Fibroblast of lung (primary cell): Measurements from ENCODE around the gene CPM.

Source experiments
- EZH2 ChIP-seq: IDR thresholded peaks from 2 replicates; pipeline ENCODE4 v1.5.1; 2012; ENCODE audit warnings: low read length, control low read depth, mild to moderate bottlenecking; ENCODE audit errors: missing control alignments
- TF ChIP-seq, protein P1 (sequence below), 2 donors: IDR thresholded peaks in 1 of 2; conservative IDR thresholded peaks in 1 of 2; 1 replicate in 1 of 2; 2 replicates in 1 of 2; pipeline ENCODE4 v1.5.1; 2011 to 2012; ENCODE audit warnings: low read length in 2 of 2, control low read depth in 1 of 2, inconsistent platforms in 1 of 2, low read depth in 1 of 2, mild to moderate bottlenecking in 1 of 2

DNA sequence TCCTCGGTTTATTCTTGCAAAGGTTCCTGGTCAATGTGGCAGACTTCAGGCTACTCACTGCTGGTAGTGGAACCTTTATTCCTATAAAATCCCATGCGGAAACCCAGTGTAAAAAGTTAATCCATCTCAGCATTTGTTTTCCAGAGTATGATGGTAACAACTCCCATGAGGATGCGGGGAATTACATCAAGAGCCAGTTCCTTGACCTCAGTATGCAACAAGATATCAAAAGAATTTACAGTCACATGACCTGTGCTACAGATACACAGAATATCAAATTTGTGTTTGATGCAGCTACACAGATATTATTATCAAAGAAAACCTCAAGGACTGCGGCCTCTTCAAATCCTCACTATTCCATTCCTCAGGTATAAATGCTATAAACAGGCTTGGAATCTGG lies 19.3 kb downstream of the CPM start:
- TF ChIP-seq, protein P1, sequence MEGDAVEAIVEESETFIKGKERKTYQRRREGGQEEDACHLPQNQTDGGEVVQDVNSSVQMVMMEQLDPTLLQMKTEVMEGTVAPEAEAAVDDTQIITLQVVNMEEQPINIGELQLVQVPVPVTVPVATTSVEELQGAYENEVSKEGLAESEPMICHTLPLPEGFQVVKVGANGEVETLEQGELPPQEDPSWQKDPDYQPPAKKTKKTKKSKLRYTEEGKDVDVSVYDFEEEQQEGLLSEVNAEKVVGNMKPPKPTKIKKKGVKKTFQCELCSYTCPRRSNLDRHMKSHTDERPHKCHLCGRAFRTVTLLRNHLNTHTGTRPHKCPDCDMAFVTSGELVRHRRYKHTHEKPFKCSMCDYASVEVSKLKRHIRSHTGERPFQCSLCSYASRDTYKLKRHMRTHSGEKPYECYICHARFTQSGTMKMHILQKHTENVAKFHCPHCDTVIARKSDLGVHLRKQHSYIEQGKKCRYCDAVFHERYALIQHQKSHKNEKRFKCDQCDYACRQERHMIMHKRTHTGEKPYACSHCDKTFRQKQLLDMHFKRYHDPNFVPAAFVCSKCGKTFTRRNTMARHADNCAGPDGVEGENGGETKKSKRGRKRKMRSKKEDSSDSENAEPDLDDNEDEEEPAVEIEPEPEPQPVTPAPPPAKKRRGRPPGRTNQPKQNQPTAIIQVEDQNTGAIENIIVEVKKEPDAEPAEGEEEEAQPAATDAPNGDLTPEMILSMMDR (conservative IDR thresholded peaks at IDR 0.05 in 1 of 2, IDR thresholded peaks at IDR 0.05 in 1 of 2; ENCODE audit: low read depth in 1 of 2, low read length in 2 of 2): no peak
- no peak for TF ChIP-seq EZH2
